PC-9 (cell line): ENCODE measurements around the gene CALU. TPM values are rescaled to one million over a fixed set of nuclear protein-coding genes. Genes with fewer than 3 reads are reported as not detected.
A peak's percentile ranks its signal among the peaks of the same experiment; 100 is the strongest.

Source experiments
- BruUV-seq: library from RNA; stranded (reverse); fragments of 400-500 nt; replicated peaks from 2 replicates; lab custom pipeline; 2021; lab: Mats Ljungman, UMichigan
- CTCF ChIA-PET: fragments of 300-600 bp; sonication (Branson Sonifier 250); formaldehyde crosslinking; loops from one replicate; lab custom pipeline; 2022; ENCODE audit warnings: antibody characterized with exemption; lab: Charles Lee
- POLR2A ChIA-PET: fragments of 300-600 bp; sonication (Branson Sonifier 250); formaldehyde crosslinking; loops from one replicate; lab custom pipeline; 2022; ENCODE audit warnings: antibody characterized with exemption; ENCODE audit not compliant: unreplicated experiment; lab: Charles Lee
- DNase-seq, 2 experiments: peaks; one replicate each; pipeline versions ENCODE4 v3.0.0 to v3.0.0-alpha.2; 2015 to 2022; ENCODE audit warnings: mixed read lengths in 1 of 2
- H2AFZ ChIP-seq: fragments of 200-600 bp; sonication (generic); 2 replicates; pipeline ENCODE4 v1.8.1; 2017; ENCODE audit warnings: antibody characterized with exemption
- H3F3A ChIP-seq: fragments of 200-600 bp; sonication (generic); 2 replicates; pipeline ENCODE4 v1.8.1; 2017; ENCODE audit warnings: antibody characterized with exemption, mild to moderate bottlenecking, low read depth; ENCODE audit not compliant: insufficient read depth
- H3K27ac ChIP-seq: fragments of 200-600 bp; sonication (generic); 2 replicates; pipeline ENCODE4 v1.6.1; 2016; ENCODE audit warnings: mixed run types
- H3K27me3 ChIP-seq: fragments of 200-600 bp; sonication (generic); 2 replicates; pipeline ENCODE4 v1.6.1; 2016; ENCODE audit warnings: low read depth, mixed run types; ENCODE audit not compliant: insufficient read depth
- H3K36me3 ChIP-seq: fragments of 200-600 bp; sonication (generic); 2 replicates; pipeline ENCODE4 v1.6.1; 2016; ENCODE audit warnings: low read depth, mixed run types
- H3K4me1 ChIP-seq: fragments of 200-600 bp; sonication (generic); replicated peaks from 2 replicates; pipeline ENCODE4 v1.6.1; 2016; ENCODE audit warnings: mixed run types; ENCODE audit not compliant: insufficient read depth
- H3K4me2 ChIP-seq: fragments of 200-600 bp; sonication (generic); 2 replicates; pipeline ENCODE4 v1.6.1; 2017; ENCODE audit warnings: mixed run types
- H3K4me3 ChIP-seq: fragments of 200-600 bp; sonication (generic); 2 replicates; pipeline ENCODE4 v1.6.1; 2016; ENCODE audit warnings: mixed run types
- H3K79me2 ChIP-seq: fragments of 200-600 bp; sonication (generic); 2 replicates; pipeline ENCODE4 v1.6.1; 2017; ENCODE audit warnings: low read depth, mixed run types
- H3K9me2 ChIP-seq: fragments of 200-600 bp; sonication (generic); 2 replicates; pipeline ENCODE4 v1.8.1; 2017; ENCODE audit warnings: mild to moderate bottlenecking; ENCODE audit not compliant: insufficient read depth
- H3K9me3 ChIP-seq: fragments of 200-600 bp; sonication (generic); 2 replicates; pipeline ENCODE4 v1.8.1; 2016; ENCODE audit warnings: low read depth; ENCODE audit not compliant: insufficient read depth
- H4K20me1 ChIP-seq: fragments of 200-600 bp; sonication (generic); 2 replicates; pipeline ENCODE4 v1.8.1; 2017; ENCODE audit not compliant: insufficient read depth
- EZH2 ChIP-seq: fragments of 200-600 bp; sonication (generic); IDR thresholded peaks from 2 replicates; pipeline ENCODE4 v1.8.0; 2017; ENCODE audit warnings: antibody characterized with exemption, low read depth
- intact Hi-C: fragments of 100-400 bp; cut with micrococcal nuclease; formaldehyde crosslinking; loops from one replicate; pipeline ENCODE4 v1.10.0; 2022; ENCODE audit not compliant: unreplicated experiment
- total RNA-seq: library from RNA; stranded (reverse); gene quantifications from 2 replicates; pipeline ENCODE4 v1.2.3, GENCODE V29; 2021
- TF ChIP-seq, protein P1 (sequence below): fragments of 200-600 bp; sonication (generic); conservative IDR thresholded peaks from 2 replicates; pipeline ENCODE4 v1.6.1; 2017; ENCODE audit warnings: mixed run types, antibody characterized with exemption, mild to moderate bottlenecking, moderate library complexity

CALU gene
- total RNA-seq, 1 experiment from 2014 or later, result 152 TPM

GRCh38 chr7:128741491-128741890 lies 2.3 kb downstream of the CALU start:
- CTCF ChIA-PET, result interaction anchor here (0.6 kb wide), 1 partner anchor 36 kb away, joined by 5 read pairs; no protein-coding TSS in a partner anchor
- no peaks in the 10 kb centered on the region for H3K9me3 ChIP-seq
- peak overlapping the region; percentile 83; the same call in 1 of the 2 replicates for H3K4me3 ChIP-seq
- H3K27ac ChIP-seq, result peak overlapping the region; percentile 4; the same call in 1 of the 2 replicates
- intact Hi-C loops, result no loop called here
- H3K36me3 ChIP-seq, result peaks cover 16% of the 10 kb centered on the region; the same call in 1 of the 2 replicates
- H3K9me2 ChIP-seq, result no peaks in the 10 kb centered on the region
- TF ChIP-seq EZH2, result no peak
- TF ChIP-seq, protein P1, sequence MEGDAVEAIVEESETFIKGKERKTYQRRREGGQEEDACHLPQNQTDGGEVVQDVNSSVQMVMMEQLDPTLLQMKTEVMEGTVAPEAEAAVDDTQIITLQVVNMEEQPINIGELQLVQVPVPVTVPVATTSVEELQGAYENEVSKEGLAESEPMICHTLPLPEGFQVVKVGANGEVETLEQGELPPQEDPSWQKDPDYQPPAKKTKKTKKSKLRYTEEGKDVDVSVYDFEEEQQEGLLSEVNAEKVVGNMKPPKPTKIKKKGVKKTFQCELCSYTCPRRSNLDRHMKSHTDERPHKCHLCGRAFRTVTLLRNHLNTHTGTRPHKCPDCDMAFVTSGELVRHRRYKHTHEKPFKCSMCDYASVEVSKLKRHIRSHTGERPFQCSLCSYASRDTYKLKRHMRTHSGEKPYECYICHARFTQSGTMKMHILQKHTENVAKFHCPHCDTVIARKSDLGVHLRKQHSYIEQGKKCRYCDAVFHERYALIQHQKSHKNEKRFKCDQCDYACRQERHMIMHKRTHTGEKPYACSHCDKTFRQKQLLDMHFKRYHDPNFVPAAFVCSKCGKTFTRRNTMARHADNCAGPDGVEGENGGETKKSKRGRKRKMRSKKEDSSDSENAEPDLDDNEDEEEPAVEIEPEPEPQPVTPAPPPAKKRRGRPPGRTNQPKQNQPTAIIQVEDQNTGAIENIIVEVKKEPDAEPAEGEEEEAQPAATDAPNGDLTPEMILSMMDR, result no peak
- H4K20me1 ChIP-seq, result peaks cover 63% of the 10 kb centered on the region
- H3K4me1 ChIP-seq, result peaks cover 41% of the 10 kb centered on the region
- POLR2A ChIA-PET, result interaction anchor here (0.5 to 0.9 kb wide), 5 partner anchors 15 to 927 kb away, joined by 3 to 9 read pairs (median 4); no protein-coding TSS in a partner anchor
- H3K79me2 ChIP-seq, result peaks cover 73% of the 10 kb centered on the region
- BruUV-seq, result no TSS peak
- DNase-seq, result no peak
- H3K4me2 ChIP-seq, result peak overlapping the region; percentile 100
- peaks cover 16% of the 10 kb centered on the region for H3F3A ChIP-seq
- H3K27me3 ChIP-seq, result no peaks in the 10 kb centered on the region
- no peak overlapping the region for H2AFZ ChIP-seq

GRCh38 chr7:128742206-128742605 lies 3.0 kb downstream of the CALU start:
- Histone ChIP-seq H3K4me1 (peaks cover 41% of the 10 kb centered on the region), H4K20me1 (peaks cover 68% of the 10 kb centered on the region), H3K79me2 (peaks cover 79% of the 10 kb centered on the region), H3K9me2 (no peaks in the 10 kb centered on the region), H3K36me3 (peaks cover 20% of the 10 kb centered on the region; the same call in 1 of the 2 replicates), H3K4me3 (peak overlapping the region; percentile 17; the same call in 1 of the 2 replicates), H3K27me3 (no peaks in the 10 kb centered on the region), H3K9me3 (no peaks in the 10 kb centered on the region), H3F3A (peaks cover 16% of the 10 kb centered on the region), H3K4me2 (peak overlapping the region; percentile 100), H3K27ac (no peak overlapping the region), H2AFZ (no peak overlapping the region)
- CTCF ChIA-PET, result no interaction called here
- TF ChIP-seq, protein P1, result no peak
- no peak for TF ChIP-seq EZH2
- BruUV-seq, result no TSS peak
- peak in 1 of 2 experiments; percentile 46 for DNase-seq
- intact Hi-C loops, result no loop called here
- POLR2A ChIA-PET, result interaction anchor here (0.6 to 0.7 kb wide), 2 partner anchors 10 to 28 kb away, joined by 4 read pairs; no protein-coding TSS in a partner anchor

DNA sequence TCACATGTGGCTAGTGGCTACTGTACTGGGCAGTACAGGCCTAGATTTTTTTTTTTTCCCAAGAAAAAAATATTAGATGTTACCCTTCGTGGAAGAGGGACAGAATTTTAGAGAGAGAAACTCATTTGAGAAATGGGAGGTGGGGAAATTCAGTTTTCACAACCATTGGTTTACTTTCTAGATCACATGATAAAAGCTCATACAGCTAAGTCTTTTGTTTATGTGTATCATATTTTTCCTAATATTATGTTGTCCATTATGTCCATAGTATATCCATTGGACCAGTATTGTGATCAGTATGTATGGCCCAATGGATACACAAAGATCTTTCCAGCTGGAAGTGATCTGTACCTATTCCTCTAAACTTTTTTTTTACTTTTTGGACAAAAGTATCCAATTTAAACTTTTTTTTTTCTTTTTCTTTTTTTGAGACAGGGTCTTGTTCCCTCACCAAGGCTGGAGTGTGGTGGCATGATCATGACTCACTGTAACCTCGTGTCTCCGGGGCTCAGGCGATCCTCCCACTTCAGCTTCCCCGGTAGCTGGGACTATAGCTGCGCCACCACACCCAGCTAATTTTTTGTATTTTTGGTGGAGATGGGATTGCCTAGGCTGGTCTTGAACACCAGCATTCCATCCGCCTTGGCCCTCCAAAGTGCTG lies 4.1 kb downstream of the CALU start:
- no peaks in the 10 kb centered on the region for H3K9me2 ChIP-seq
- intact Hi-C loops, result no loop called here
- POLR2A ChIA-PET, result interaction anchor here (0.7 kb wide), 1 partner anchor 29 kb away, joined by 4 read pairs; no protein-coding TSS in a partner anchor

More for the DNA sequence above, 4.1 kb downstream of the CALU start:
- Histone ChIP-seq H3F3A (peaks cover 5% of the 10 kb centered on the region), H3K79me2 (peaks cover 89% of the 10 kb centered on the region), H3K4me1 (peaks cover 30% of the 10 kb centered on the region), H3K9me3 (no peaks in the 10 kb centered on the region), H2AFZ (no peak overlapping the region), H3K36me3 (peaks cover 28% of the 10 kb centered on the region; the same call in 1 of the 2 replicates), H3K27ac (no peak overlapping the region), H3K27me3 (no peaks in the 10 kb centered on the region), H3K4me3 (no peak overlapping the region), H3K4me2 (no peak overlapping the region), H4K20me1 (peaks cover 79% of the 10 kb centered on the region)
- no peak for TF ChIP-seq EZH2
- TF ChIP-seq, protein P1, result no peak
- no TSS peak for BruUV-seq
- DNase-seq, result no peak
- CTCF ChIA-PET, result no interaction called here
